Coronary artery (tissue), 2 donors: ENCODE measurements around the gene NAA15.
"Not testable (repeated sequence)": the region's sequence is repeated elsewhere in the genome, so short reads cannot be mapped to it uniquely, and the experiment has no call there.

Experiments
- DNase-seq: peaks from one replicate; pipeline ENCODE4 v3.0.0-alpha.2; 2017; ENCODE audit warnings: low spot score
- H3K27ac ChIP-seq, 2 donors: fragments of 200-600 bp; sonication (generic); one replicate each; pipeline ENCODE4 v1.5.1; 2016 to 2019
- H3K4me3 ChIP-seq: fragments of 200-600 bp; sonication (generic); 2 replicates; pipeline ENCODE4 v1.5.1; 2016; ENCODE audit warnings: mild to moderate bottlenecking, moderate library complexity
- TF ChIP-seq, protein P1 (sequence below): fragments of 200-600 bp; sonication (generic); IDR thresholded peaks from one replicate; pipeline ENCODE4 v1.5.1; 2019; ENCODE audit warnings: antibody characterized with exemption

Gene NAA15

DNA sequence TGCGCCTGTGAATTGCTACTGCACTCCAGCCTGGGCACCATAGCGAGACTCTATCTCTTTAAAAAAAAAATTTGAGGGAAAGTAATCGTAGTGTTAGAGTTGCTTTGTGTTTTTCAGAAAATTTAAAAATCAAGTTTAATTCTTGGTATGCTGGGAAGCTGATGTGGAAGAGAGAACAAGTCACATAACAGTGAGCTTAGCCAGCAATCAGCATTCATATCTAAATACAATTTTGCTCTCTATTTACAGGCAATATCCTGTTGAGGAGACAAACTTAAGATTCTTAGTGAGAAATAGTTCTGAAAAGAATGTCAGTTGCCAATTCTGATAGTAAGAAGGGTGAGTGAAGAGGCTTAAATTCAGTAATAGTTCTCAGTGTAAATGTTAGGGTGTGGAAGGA lies 10.6 kb downstream of the NAA15 start:
- DNase-seq, result no peak
- TF ChIP-seq, protein P1, sequence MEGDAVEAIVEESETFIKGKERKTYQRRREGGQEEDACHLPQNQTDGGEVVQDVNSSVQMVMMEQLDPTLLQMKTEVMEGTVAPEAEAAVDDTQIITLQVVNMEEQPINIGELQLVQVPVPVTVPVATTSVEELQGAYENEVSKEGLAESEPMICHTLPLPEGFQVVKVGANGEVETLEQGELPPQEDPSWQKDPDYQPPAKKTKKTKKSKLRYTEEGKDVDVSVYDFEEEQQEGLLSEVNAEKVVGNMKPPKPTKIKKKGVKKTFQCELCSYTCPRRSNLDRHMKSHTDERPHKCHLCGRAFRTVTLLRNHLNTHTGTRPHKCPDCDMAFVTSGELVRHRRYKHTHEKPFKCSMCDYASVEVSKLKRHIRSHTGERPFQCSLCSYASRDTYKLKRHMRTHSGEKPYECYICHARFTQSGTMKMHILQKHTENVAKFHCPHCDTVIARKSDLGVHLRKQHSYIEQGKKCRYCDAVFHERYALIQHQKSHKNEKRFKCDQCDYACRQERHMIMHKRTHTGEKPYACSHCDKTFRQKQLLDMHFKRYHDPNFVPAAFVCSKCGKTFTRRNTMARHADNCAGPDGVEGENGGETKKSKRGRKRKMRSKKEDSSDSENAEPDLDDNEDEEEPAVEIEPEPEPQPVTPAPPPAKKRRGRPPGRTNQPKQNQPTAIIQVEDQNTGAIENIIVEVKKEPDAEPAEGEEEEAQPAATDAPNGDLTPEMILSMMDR, result no peak
- no peak overlapping the region for H3K4me3 ChIP-seq
- no peak overlapping the region for H3K27ac ChIP-seq

DNA sequence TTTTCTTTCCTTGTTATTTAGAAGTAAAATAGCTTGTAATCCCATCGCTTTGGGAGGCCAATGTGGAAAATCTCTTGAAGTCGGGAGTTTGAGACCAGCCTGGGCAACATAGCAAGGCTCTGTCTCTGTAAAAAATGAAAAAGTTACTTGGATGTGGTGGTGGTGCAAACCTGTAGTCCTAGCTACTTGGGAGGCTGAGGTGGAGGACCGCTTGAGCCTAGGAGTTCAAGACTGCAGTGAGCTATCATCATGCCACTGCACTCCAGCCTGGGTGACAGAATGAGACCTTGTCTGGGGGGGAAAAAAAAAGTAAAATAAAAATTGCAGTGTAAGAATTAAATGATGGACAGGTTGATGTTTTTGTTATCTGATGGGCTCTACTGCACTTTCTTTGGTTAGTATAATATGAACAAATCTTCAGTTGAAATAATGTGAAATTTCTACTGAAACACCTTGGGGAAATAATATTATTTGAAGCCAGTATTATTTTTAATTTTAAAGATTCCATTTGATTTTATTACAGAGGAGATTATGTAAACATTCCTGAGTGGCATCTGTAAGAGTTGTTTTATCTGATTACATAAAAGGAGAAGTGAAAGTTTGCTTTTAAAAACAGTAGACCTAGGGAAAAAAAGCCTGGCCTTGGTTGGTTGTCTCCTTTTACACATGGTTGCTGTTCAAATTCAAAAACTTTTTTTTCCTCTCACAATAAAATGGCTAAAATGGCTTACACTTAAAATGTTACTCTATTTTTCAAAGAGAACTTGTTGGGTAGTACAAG lies 11.4 kb downstream of the NAA15 start:
- Histone ChIP-seq H3K4me3 (no peak overlapping the region), H3K27ac (no peak overlapping the region)
- DNase-seq, result no peak
- TF ChIP-seq, protein P1, result no peak

DNA sequence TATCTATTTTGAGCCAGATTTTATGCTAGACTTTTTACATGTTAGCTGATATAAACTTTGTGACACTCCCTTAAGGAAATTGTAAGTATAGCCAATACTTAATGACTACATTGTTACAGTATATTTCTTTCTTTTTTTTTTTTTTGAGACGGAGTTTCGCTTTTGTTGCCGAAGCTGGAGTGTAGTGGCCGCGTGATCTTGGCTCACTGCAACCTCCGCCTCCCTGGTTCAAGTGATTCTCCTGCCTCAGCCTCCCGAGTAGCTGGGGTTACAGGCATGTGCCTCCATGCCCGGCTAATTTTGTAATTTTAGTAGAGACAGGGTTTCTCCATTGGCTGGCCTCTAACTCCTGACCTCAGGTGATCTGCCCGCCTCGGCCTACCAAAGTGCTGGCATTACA lies 12.1 kb downstream of the NAA15 start:
- not testable (repeated sequence) for DNase-seq, H3K27ac ChIP-seq

DNA sequence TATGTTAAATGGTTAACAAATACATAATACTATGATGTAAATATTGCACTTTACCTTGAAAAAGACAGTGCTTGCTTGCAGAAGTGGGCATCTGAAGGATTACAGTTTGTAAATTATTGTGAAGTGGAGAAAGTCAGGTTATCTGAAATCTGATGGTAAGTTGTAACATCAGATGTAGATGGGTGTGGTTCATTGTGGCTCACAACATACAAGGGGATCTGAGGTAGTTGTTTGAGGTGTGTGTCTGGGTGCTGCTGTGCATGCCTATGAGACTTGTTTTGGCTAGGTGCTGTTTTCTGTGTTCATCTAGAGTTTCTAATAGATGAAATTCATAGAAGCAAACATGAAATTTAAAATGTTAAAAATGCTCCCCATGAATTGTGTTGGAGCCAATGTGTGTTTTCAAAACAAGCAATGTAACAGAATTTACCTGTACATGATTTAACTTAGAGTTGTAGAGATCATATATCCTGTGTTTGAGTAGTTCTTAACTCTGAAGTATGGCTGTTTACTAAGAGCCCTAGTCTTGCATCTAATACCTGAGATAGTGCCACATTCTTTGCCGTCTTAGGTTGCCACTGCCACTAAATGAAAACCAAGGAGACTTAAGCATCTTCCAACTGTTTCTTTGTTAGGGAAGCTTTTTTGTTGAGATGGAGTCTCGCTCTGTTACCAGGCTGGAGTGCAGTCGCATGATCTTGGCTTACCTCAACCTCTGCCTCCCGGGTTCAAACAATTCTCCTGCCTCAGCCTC lies 12.9 kb downstream of the NAA15 start:
- DNase-seq, result no peak
- TF ChIP-seq, protein P1, result no peak
- no peak overlapping the region for H3K4me3 ChIP-seq
- H3K27ac ChIP-seq, result no peak overlapping the region

More for the DNA sequence above, 12.1 kb downstream of the NAA15 start:
- H3K4me3 ChIP-seq, result not testable (repeated sequence)

DNA sequence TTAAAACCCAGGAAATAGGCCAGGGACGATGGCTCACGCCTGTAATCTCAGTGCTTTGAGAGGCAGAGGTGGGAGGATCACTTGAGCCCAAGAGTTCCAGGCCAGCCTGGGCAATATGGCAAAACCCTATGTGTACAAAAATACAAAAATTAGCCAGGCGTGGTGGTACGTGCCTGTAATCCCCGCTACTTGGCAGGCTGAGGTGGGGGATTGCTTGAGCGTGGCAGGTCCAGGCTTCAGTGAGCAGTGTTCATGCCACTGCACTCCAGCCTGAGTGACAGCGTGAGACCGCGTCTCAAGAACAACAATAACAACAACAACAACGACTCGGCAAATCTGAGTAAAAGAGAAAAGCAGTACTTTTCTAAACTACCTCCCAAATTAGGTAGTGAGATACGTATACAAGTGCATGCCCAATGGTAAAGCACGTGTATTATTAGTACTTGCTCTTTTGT lies 13.9 kb downstream of the NAA15 start:
- TF ChIP-seq, protein P1, result no peak
- H3K4me3 ChIP-seq, result no peak overlapping the region
- H3K27ac ChIP-seq, result no peak overlapping the region
- DNase-seq, result no peak

DNA sequence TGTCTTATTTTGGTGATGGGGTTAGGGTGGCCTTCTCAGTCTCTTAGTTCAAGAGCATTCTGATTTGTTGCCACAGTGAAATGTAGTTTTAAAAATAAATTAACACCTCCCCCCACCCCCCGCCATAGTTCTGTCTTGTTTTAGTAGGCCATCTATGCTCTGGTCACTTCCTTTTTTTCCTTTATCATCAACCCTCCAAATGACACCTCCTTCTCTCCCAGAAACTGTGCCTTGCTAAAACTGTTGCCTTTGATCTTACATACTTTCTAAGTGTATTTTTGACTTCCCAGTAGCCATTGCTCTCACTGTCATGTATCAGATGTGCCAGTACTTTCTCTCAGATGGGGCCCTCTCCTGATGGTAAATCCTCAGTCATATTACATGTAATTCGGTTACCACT lies 15.4 kb downstream of the NAA15 start:
- H3K4me3 ChIP-seq, result no peak overlapping the region
- DNase-seq, result no peak
- TF ChIP-seq, protein P1, result no peak
- no peak overlapping the region for H3K27ac ChIP-seq

DNA sequence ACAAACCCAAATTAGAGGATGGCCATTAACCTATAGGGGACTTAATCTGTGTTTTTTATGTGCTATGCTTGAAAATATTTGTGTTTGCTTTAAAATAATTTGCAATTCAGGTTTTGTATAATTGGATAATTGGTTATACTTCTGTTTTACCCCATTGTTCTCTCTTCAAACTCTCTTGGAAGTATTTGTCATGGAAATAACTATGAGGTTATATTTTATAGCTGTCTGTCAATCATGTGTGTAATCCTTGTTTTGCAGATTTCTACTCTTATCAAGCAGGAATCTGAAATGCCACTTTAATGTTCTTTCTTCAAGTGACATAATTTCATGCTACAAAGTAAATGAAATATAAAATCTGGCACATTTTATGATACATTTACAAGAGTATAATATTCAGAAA lies 16.3 kb downstream of the NAA15 start:
- H3K4me3 ChIP-seq, result no peak overlapping the region
- TF ChIP-seq, protein P1, result no peak
- no peak overlapping the region for H3K27ac ChIP-seq
- no peak for DNase-seq
